Lung (tissue), 12 donors: Measurements from ENCODE around the gene RPL7A. TPM values are rescaled to one million over a fixed set of nuclear protein-coding genes. Genes with fewer than 3 reads are reported as not detected.

Experiments used
- ATAC-seq: fragments of 200-7000 bp; cut with Tn5 transposase; one replicate; pipeline ENCODE4 v1.9.1; 2020; ENCODE audit warnings: moderate number of reproducible peaks; ENCODE audit not compliant: insufficient read depth, low FRiP score
- DNase-seq, 3 donors: peaks; one replicate each; pipeline ENCODE4 v3.0.0-alpha.2; 2013 to 2017
- H3K27ac ChIP-seq, 2 donors: one replicate each; pipeline ENCODE4 v1.5.1; 2013; ENCODE audit warnings: mild to moderate bottlenecking in 2 of 2, moderate library complexity in 2 of 2, control low read depth in 1 of 2, inconsistent platforms in 1 of 2, low read depth in 1 of 2, low read length in 1 of 2
- H3K27me3 ChIP-seq, 3 donors: one replicate each; pipeline ENCODE4 v1.5.1; 2013; ENCODE audit warnings: low read length in 2 of 3; ENCODE audit not compliant: control insufficient read depth in 3 of 3, insufficient read depth in 3 of 3
- H3K36me3 ChIP-seq, 4 donors: one replicate each; pipeline ENCODE4 v1.5.1; 2013; ENCODE audit warnings: low read length in 4 of 4, mild to moderate bottlenecking in 1 of 4, moderate library complexity in 1 of 4; ENCODE audit not compliant: control insufficient read depth in 4 of 4, insufficient read depth in 4 of 4
- H3K4me1 ChIP-seq, 5 donors: one replicate each; pipeline ENCODE4 v1.5.1; 2013; ENCODE audit warnings: low read length in 5 of 5, mild to moderate bottlenecking in 2 of 5, moderate library complexity in 1 of 5; ENCODE audit not compliant: control insufficient read depth in 5 of 5, insufficient read depth in 5 of 5
- H3K4me3 ChIP-seq: one replicate; pipeline ENCODE4 v1.5.1; 2013; ENCODE audit warnings: mild to moderate bottlenecking, control low read depth, moderate library complexity
- H3K9ac ChIP-seq, 2 donors: one replicate each; pipeline ENCODE4 v1.5.1; 2013; ENCODE audit warnings: low read length in 2 of 2, control low read depth in 1 of 2; ENCODE audit not compliant: insufficient read depth in 1 of 2
- H3K9me3 ChIP-seq, 4 donors: one replicate each; pipeline ENCODE4 v1.5.1; 2013; ENCODE audit warnings: low read length in 3 of 4, mild to moderate bottlenecking in 1 of 4, moderate library complexity in 1 of 4; ENCODE audit not compliant: control insufficient read depth in 4 of 4, insufficient read depth in 3 of 4
- WGBS, 2 donors: extraction: QIAGEN DNeasy Blood & Tissue Kit; methylation state at CpG; one replicate each; pipeline ENCODE4 v1.1.7; 2013; 5-methylcytosine and 5-hydroxymethylcytosine counted together
- polyA plus RNA-seq, 2 donors: library from polyadenylated mRNA; stranded (reverse); fragments of 200-250 nt; gene quantifications; one replicate each; pipeline ENCODE4 v1.2.1, GENCODE V29; 2013
- total RNA-seq, 2 donors: library from RNA; depleted of rRNA in 1 of 2; stranded (reverse); fragments of >200 nt in 1 of 2; gene quantifications; one replicate each; pipeline ENCODE4 v1.2.1, GENCODE V29; 2014 to 2021
- TF ChIP-seq, protein P1 (sequence below): IDR thresholded peaks from 2 replicates; pipeline ENCODE4 v1.5.1; 2012; ENCODE audit warnings: mild to moderate bottlenecking; ENCODE audit errors: control extremely low read depth, extremely low read depth
- donor health status: control.
- donor health status: control.
- donor health status: Bipolar disorder and iron deficiency.
- donor health status: healthy.
- donor health status: DM: yes; HTN: yes; CAD: no.

The RPL7A gene
- total and polyA plus RNA-seq, 4 donors: 1,412 to 3,573 (median 2,118) TPM

DNA sequence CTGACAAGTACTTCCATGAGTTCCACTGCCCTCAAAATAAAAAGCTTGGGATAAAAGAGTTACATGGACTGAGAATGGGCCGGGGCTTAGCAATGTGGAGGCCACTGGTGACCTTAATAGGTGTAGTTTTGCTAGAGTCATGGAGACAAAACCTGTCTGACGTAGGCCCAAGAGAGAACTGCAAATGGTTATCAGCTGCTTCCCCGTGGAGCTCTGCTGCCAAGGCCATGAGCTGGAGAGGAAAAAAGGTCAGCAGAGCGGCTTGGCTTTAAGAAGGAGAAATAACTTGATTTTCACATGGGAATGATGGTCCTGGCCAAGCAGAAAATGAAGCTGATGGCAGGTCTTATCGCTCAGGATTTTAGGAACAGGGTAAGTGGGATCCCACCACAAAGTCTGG, 8.4 kb upstream of the RPL7A start:
- H3K27me3 ChIP-seq: no peaks in the 10 kb centered on the region
- H3K4me3 ChIP-seq: no peak overlapping the region
- DNase-seq: no peak
- H3K9me3 ChIP-seq: no peaks in the 10 kb centered on the region
- WGBS, 2 donors: 80 to 81% methylated on average over 5 of the region's 5 CpGs
- H3K36me3 ChIP-seq: peaks cover 0 to 43% (median 28%) of the 10 kb centered on the region in 4 donors
- no peak for ATAC-seq
- TF ChIP-seq, protein P1, sequence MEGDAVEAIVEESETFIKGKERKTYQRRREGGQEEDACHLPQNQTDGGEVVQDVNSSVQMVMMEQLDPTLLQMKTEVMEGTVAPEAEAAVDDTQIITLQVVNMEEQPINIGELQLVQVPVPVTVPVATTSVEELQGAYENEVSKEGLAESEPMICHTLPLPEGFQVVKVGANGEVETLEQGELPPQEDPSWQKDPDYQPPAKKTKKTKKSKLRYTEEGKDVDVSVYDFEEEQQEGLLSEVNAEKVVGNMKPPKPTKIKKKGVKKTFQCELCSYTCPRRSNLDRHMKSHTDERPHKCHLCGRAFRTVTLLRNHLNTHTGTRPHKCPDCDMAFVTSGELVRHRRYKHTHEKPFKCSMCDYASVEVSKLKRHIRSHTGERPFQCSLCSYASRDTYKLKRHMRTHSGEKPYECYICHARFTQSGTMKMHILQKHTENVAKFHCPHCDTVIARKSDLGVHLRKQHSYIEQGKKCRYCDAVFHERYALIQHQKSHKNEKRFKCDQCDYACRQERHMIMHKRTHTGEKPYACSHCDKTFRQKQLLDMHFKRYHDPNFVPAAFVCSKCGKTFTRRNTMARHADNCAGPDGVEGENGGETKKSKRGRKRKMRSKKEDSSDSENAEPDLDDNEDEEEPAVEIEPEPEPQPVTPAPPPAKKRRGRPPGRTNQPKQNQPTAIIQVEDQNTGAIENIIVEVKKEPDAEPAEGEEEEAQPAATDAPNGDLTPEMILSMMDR: no peak
- no peak overlapping the region for H3K27ac ChIP-seq
- H3K4me1 ChIP-seq: peaks cover 0 to 12% (median 3%) of the 10 kb centered on the region in 5 donors
- no peak overlapping the region for H3K9ac ChIP-seq

DNA sequence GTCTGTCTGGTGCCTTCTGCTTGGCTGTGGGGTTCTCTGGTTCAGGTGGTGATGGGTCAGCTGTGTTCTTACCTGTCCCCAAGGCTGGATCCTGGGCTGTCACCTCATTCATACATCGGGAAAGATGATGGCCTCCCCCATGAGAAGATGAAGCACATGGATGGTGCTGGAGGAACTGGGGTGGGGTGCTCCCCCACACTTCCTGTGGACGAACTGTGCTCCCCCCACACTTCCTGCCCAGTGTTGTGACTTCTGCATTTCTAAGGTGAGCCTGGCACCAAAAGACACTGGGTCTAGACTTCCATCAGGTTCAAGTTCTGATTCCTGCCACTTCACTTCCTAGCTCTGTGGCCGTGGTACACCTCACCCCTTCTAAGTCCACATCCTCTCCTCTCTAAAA, 7.8 kb upstream of the RPL7A start:
- Histone ChIP-seq H3K36me3 (peaks cover 0 to 49% (median 31%) of the 10 kb centered on the region in 4 donors), H3K9me3 (no peaks in the 10 kb centered on the region), H3K4me3 (no peak overlapping the region), H3K27ac (peak overlapping the region in 1 of 2 donors; percentile 17), H3K27me3 (no peaks in the 10 kb centered on the region), H3K9ac (no peak overlapping the region), H3K4me1 (peaks cover 0 to 6% (median 0%) of the 10 kb centered on the region in 5 donors)
- TF ChIP-seq, protein P1: no peak
- WGBS, 2 donors: 31 to 42% methylated on average over 3 of the region's 3 CpGs
- ATAC-seq: no peak
- no peak for DNase-seq

DNA sequence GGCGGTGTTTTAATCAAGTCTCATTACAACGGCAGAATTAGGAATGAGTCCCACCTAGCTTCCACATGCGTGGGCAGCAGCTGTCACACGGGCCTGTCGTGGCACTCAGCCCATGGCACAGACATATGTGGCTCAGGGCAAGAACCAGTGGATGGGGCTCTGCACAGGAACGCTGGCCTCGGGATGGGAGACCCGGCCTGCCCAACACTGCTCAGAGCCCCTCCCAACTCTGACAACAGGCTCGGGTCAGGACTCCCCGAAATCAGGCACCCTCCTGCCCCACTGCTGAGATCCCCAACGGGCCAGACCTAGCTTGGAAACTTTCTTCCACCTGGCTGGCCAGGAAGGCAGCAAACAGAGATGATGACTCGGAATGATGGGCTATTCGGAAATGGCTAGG, 7.1 kb upstream of the RPL7A start:
- TF ChIP-seq, protein P1: no peak
- Histone ChIP-seq H3K9me3 (no peaks in the 10 kb centered on the region), H3K4me1 (peaks cover 0 to 5% (median 0%) of the 10 kb centered on the region in 5 donors), H3K27me3 (no peaks in the 10 kb centered on the region), H3K9ac (no peak overlapping the region), H3K4me3 (no peak overlapping the region), H3K36me3 (peaks cover 0 to 55% (median 36%) of the 10 kb centered on the region in 4 donors), H3K27ac (no peak overlapping the region)
- WGBS, 2 donors: 75 to 85% methylated on average over 12 to 13 of the region's 13 CpGs
- DNase-seq (no peak), ATAC-seq (no peak)

DNA sequence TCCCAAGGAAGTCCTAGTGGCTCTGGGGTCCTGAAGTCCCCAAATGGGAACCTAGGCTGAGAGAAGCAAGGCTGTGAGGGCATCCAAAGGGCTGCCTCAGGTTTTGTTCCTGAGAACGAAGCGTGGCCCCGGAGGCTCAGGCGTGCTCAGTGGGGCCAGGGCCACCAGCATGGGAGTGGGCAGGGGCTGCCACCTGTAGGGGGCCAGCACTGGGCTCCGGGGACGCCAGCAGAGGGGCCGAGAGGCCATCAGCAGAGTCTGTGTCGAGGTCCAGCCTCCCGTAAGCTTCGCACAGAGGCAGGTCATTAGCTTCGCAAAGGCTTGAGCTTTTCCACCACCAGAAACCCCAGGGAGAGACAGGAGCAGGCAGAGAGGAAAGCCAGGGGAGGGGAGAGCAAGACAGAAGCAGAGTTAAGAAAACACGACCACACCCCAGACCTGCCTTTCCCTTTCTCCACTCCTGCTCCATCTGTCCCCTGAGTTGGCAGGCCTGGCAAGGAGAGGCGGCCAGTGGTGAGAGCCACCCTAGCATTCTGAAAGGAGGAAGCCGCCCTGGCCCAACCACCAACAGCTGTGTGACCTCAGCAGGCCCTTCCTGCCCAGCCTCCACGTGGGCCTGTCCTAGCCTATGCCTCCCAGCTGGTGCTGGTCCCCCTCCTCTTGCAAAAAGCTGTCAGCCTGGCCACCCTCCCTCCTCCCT, 6.5 kb upstream of the RPL7A start:
- H3K27ac ChIP-seq: peak overlapping the region in 1 of 2 donors; percentile 23
- peaks cover 0 to 8% (median 4%) of the 10 kb centered on the region in 5 donors for H3K4me1 ChIP-seq
- TF ChIP-seq, protein P1: no peak
- H3K4me3 ChIP-seq: no peak overlapping the region
- no peaks in the 10 kb centered on the region for H3K27me3 ChIP-seq
- H3K36me3 ChIP-seq: peaks cover 0 to 56% (median 37%) of the 10 kb centered on the region in 4 donors
- ATAC-seq (peak; percentile 66), DNase-seq (no peak)
- no peaks in the 10 kb centered on the region for H3K9me3 ChIP-seq
- no peak overlapping the region for H3K9ac ChIP-seq
- 74 to 82% methylated on average over 15 of the region's 15 CpGs for WGBS, 2 donors
